Ovary (tissue), 3 donors: ENCODE measurements around the gene HTRA1.

ENCODE experiments used
- EP300 ChIP-seq: sonication (generic); formaldehyde crosslinking; IDR thresholded peaks from one replicate; pipeline ENCODE4 v1.6.1; 2017; ENCODE audit warnings: antibody characterized with exemption
- POLR2A ChIP-seq: fragments of 450-650 bp; IDR thresholded peaks from one replicate; pipeline ENCODE4 v1.6.1; 2017; ENCODE audit warnings: antibody characterized with exemption, mild to moderate bottlenecking, moderate library complexity
- TF ChIP-seq, protein P1 (sequence below), 3 donors: fragments of 450-650 bp in 2 of 3; fragments of 200-600 bp in 1 of 3; IDR thresholded peaks; one replicate each; pipeline versions ENCODE4 v1.5.1 to v1.8.0; 2016 to 2022; ENCODE audit warnings: antibody characterized with exemption in 3 of 3, mild to moderate bottlenecking in 1 of 3
- donor health status: DM: no; HTN: no; CAD: no.

DNA sequence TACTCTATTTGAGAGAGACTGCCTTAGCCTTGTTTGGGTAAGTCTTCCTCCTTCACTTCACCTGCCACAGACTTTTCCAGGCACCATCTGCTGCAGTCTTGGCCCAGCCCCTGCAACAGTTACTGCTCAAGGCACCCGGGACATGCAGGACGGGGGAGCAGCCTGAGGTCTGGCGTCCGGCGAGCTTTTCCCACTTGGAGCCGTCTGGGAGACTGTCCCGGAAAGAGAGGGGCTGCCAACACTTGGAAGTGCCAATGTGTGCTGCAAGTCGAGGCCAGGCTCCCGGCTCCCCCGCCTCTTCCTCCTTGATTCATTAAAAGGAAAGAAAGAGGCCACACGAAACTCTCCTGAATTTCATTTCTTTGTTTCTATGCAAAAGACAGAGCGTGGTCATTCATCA is 13.7 kb downstream of the HTRA1 start:
- TF ChIP-seq, protein P1, sequence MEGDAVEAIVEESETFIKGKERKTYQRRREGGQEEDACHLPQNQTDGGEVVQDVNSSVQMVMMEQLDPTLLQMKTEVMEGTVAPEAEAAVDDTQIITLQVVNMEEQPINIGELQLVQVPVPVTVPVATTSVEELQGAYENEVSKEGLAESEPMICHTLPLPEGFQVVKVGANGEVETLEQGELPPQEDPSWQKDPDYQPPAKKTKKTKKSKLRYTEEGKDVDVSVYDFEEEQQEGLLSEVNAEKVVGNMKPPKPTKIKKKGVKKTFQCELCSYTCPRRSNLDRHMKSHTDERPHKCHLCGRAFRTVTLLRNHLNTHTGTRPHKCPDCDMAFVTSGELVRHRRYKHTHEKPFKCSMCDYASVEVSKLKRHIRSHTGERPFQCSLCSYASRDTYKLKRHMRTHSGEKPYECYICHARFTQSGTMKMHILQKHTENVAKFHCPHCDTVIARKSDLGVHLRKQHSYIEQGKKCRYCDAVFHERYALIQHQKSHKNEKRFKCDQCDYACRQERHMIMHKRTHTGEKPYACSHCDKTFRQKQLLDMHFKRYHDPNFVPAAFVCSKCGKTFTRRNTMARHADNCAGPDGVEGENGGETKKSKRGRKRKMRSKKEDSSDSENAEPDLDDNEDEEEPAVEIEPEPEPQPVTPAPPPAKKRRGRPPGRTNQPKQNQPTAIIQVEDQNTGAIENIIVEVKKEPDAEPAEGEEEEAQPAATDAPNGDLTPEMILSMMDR (IDR thresholded peaks at IDR 0.05), result no peak
- TF ChIP-seq POLR2A (no peak), EP300 (no peak)
